ENCODE measurements around the gene OTULINL.

- no peak for TF ChIP-seq CTCF (optimal IDR thresholded peaks at IDR 0.05 in 1 of 3, IDR thresholded peaks at IDR 0.05 in 1 of 3, conservative IDR thresholded peaks at IDR 0.05 in 1 of 3; ENCODE audit: extremely low read depth in 1 of 3, insufficient read depth in 2 of 3, low read length in 3 of 3)
- no peak for TF ChIP-seq EZH2 (IDR thresholded peaks at IDR 0.05; ENCODE audit: low read length)
Measured at GRCh38 chr5:14556015-14556414, 25.6 kb upstream of the OTULINL start.
